Rectal smooth muscle tissue (tissue), 1 donor: Measurements from ENCODE around the gene STK32B.
"Not testable (repeated sequence)": the region's sequence is repeated elsewhere in the genome, so short reads cannot be mapped to it uniquely, and the experiment has no call there.

ENCODE experiments used
- H3K27ac ChIP-seq: one replicate; pipeline ENCODE4 v1.7.0; 2013; ENCODE audit warnings: low read depth, low read length, inconsistent platforms
- H3K27me3 ChIP-seq: one replicate; pipeline ENCODE4 v1.7.0; 2013; ENCODE audit warnings: low read length; ENCODE audit not compliant: control insufficient read depth, insufficient read depth
- H3K36me3 ChIP-seq: one replicate; pipeline ENCODE4 v1.7.0; 2013; ENCODE audit warnings: low read length; ENCODE audit not compliant: control insufficient read depth, insufficient read depth
- H3K4me1 ChIP-seq: one replicate; pipeline ENCODE4 v1.7.0; 2013; ENCODE audit warnings: low read length; ENCODE audit not compliant: control insufficient read depth, insufficient read depth
- H3K4me3 ChIP-seq: one replicate; pipeline ENCODE4 v1.7.0; 2013; ENCODE audit warnings: low read length
- H3K9ac ChIP-seq: one replicate; pipeline ENCODE4 v1.7.0; 2013; ENCODE audit warnings: low read length

The STK32B gene

GRCh38 chr4:5160668-5161067 is 109.4 kb downstream of the STK32B start:
- no peak overlapping the region for H3K4me3 ChIP-seq
- no peak overlapping the region for H3K27ac ChIP-seq
- H3K36me3 ChIP-seq, result no peaks in the 10 kb centered on the region
- H3K27me3 ChIP-seq, result no peaks in the 10 kb centered on the region
- no peaks in the 10 kb centered on the region for H3K4me1 ChIP-seq
- H3K9ac ChIP-seq, result no peak overlapping the region

- H3K4me3 ChIP-seq, result no peak overlapping the region
- no peaks in the 10 kb centered on the region for H3K36me3 ChIP-seq
- no peak overlapping the region for H3K9ac ChIP-seq
- no peaks in the 10 kb centered on the region for H3K4me1 ChIP-seq
- H3K27ac ChIP-seq, result no peak overlapping the region
- no peaks in the 10 kb centered on the region for H3K27me3 ChIP-seq
These were observed 111.7 kb downstream of the STK32B start for GRCh38 chr4:5162909-5163508.

- no peak overlapping the region for H3K9ac ChIP-seq
- H3K4me1 ChIP-seq, result no peaks in the 10 kb centered on the region
- no peak overlapping the region for H3K4me3 ChIP-seq
- no peak overlapping the region for H3K27ac ChIP-seq
- H3K27me3 ChIP-seq, result no peaks in the 10 kb centered on the region
- no peaks in the 10 kb centered on the region for H3K36me3 ChIP-seq
These were observed 113.1 kb downstream of the STK32B start for GRCh38 chr4:5164221-5164912.

DNA sequence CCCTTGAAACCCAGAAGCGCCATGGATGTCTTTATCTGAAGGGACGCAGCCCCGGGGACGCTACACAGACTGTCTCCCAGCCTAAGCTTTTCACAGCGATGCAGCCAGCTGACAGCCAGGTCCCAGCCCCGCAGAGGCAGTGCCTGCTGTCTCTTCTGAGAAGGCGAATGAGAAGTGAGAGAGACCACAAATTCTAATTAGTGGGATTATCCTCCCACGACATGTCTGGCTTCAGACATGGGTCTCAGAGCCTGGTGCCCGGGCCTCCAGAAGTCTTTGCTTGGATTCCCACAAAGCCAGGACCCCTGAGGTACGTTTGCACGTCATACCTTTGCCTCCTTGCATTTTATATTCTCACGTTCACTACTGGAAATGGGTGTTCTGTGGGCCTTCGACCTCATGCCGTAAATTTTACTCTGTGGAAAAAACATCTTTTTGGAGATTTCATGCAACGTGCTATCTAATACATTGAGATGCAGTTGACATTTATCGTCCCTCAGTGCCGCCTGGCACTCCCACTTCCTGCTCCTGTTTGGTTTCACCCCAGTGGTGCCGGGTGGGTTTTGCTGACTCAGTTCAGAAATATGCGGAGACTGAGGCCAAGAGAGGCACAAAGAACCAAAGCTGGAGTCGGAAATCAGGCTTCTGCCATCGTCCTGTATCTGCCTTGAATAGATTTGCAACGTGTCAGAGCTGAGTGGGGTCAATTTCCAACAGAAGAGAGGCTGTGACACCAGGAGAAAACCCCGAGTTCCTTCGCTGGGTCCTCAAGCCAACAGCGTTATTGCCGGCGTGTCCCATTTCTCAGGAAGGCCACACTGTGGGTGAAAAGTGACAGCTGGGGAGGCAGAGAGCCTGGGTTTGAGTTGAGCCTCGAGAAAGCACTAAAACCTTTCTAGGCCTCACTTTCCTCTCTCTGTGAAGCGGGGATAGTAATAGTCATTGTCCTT is 114.4 kb downstream of the STK32B start:
- Histone ChIP-seq H3K4me3 (no peak overlapping the region), H3K9ac (no peak overlapping the region), H3K27ac (no peak overlapping the region), H3K4me1 (no peaks in the 10 kb centered on the region), H3K27me3 (no peaks in the 10 kb centered on the region), H3K36me3 (no peaks in the 10 kb centered on the region)

DNA sequence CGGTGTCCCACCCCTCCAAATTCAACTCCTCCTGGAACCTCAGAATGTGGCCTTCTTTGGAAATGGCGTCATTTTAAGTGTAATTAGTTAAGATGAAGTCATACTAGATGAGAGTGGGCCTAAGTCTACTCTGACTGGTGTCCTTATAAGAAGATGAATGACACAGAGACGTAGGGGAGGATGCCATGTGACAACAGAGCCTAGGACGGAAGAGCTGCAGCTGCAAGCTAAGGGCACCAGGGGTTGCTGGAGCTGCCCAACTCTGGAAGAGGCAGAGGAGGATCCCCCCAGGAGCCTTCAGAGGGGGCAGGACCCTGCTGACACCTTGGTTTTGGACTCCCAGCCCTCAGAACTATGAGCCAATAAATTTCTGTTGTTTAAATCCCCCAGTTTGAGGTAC is 115.1 kb downstream of the STK32B start:
- Histone ChIP-seq H3K4me1 (no peaks in the 10 kb centered on the region), H3K4me3 (no peak overlapping the region), H3K27me3 (no peaks in the 10 kb centered on the region), H3K27ac (no peak overlapping the region), H3K36me3 (no peaks in the 10 kb centered on the region), H3K9ac (no peak overlapping the region)

DNA sequence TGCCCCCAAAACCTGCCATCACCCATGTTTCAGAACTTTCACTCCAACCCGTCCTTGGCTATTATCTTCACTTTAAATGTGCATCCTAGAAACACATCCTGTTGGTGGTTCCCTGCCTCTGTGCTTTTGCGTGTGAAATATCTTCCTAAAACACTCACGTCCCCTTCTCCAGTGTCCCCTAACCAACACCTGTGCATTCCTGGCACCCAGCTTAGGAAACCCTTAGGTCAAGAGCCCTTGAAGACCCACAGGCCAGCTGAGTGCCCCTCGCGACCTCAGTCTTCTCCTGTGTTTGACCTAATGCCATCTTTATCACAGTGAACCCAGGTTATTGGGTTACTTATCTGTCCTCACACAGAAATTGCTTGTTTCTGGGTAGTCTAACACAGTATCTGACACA is 117.6 kb downstream of the STK32B start:
- no peak overlapping the region for H3K9ac ChIP-seq
- H3K4me3 ChIP-seq, result no peak overlapping the region
- H3K36me3 ChIP-seq, result no peaks in the 10 kb centered on the region
- H3K27ac ChIP-seq, result no peak overlapping the region
- H3K27me3 ChIP-seq, result no peaks in the 10 kb centered on the region
- no peaks in the 10 kb centered on the region for H3K4me1 ChIP-seq

DNA sequence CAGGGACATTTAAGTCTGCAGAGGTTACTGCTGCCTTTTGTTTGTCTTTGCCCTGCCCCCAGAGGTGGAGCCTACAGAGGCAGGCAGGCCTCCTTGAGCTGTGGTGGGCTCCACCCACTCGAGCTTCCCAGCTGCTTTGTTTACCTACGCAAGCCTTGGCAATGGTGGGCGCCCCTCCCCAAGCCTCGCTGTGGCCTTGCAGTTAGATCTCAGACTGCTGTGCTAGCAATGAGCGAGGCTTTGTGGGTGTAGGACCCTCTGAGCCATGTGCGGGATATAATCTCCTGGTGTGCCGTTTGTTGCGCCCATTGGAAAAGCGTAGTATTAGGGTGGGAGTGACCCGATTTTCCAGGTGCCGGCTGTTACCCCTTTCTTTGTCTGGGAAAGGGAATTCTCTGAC is 124.6 kb downstream of the STK32B start:
- H3K27me3 ChIP-seq, H3K27ac ChIP-seq, H3K4me1 ChIP-seq, H3K4me3 ChIP-seq, H3K9ac ChIP-seq, H3K36me3 ChIP-seq: not testable (repeated sequence)

DNA sequence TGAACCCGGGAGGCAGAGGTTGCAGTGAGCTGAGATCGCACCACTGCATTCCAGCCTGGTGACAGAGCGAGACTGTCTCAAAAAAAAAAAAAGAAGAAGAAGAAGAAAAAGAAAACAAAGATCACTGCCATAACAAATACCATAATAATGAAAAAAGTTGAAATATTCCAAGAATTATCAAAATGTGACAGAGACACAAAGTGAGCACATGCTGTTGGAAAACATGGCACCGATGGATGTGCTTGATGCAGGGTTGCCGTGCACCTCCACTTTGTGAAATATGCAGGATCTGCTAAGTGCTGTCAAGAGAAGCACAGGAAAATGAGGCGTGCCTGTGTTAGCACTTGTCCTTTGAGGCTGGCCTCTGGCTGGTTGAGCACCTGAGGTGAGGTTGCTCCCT is 133.3 kb downstream of the STK32B start:
- H3K27me3 ChIP-seq, result no peaks in the 10 kb centered on the region
- no peaks in the 10 kb centered on the region for H3K36me3 ChIP-seq
- no peak overlapping the region for H3K9ac ChIP-seq
- H3K4me1 ChIP-seq, result no peaks in the 10 kb centered on the region
- no peak overlapping the region for H3K4me3 ChIP-seq
- no peak overlapping the region for H3K27ac ChIP-seq

DNA sequence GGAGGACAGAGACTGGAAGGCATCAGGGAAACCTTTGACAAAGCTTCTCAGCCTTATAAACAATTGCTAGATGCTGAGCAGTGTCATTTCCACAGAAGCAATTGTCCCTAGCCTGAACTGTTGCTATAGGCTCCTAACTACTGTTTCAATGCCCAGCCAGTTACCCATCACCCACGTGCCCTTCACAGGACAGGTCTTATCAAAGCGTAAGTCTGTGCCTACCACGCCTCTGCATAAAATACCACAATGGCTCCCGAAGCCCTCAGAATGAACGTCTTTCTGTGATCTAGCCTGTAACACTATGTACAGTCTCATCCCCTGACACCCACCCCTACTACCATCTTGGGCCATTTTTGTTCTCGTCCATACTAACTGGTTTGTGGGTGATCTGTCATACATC is 134.3 kb downstream of the STK32B start:
- H3K27ac ChIP-seq, result no peak overlapping the region
- no peaks in the 10 kb centered on the region for H3K4me1 ChIP-seq
- H3K4me3 ChIP-seq, result no peak overlapping the region
- no peak overlapping the region for H3K9ac ChIP-seq
- no peaks in the 10 kb centered on the region for H3K27me3 ChIP-seq
- no peaks in the 10 kb centered on the region for H3K36me3 ChIP-seq

DNA sequence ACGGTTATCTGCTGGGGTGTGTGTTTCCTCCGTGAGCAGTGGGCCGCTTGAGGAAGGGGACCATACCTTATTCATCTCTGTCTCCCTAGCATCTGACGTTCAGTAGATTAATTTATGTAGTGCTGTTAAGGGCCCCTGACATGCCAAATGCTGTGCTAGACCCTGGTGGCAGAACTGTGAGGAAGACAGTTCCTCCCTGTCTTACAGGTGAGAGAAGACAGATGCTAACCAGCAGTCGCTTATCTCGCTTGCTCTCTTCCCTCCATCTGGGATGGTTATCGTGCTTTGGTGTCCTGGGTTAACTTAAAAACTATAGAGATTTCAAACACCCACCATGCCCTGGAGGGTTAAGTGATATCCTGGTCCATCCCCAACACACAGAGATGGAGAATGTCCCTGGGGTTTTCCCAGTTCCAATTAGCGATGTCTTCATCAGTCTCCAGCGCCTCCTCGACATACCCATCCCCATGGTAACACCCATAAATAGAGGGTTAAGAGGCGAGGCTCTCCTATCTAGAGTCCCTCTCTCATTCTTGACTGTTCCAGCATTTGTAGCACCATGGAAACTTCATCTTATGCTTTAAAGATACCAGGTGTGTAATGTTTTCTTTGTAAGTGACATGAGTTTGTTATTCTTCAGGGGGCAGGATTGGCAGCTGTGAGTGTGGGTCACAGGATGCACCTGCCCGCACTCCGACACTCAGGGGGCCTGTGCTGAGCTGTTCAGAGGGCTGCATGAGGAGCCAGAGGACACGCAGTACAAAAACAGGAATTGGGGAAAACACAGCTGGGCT is 135.2 kb downstream of the STK32B start:
- H3K27ac ChIP-seq, result no peak overlapping the region

GRCh38 chr4:5188130-5188529 is 136.8 kb downstream of the STK32B start:
- H3K4me3 ChIP-seq, result no peak overlapping the region
- H3K4me1 ChIP-seq, result no peaks in the 10 kb centered on the region
- no peak overlapping the region for H3K27ac ChIP-seq
- H3K27me3 ChIP-seq, result no peaks in the 10 kb centered on the region
- no peaks in the 10 kb centered on the region for H3K36me3 ChIP-seq
- no peak overlapping the region for H3K9ac ChIP-seq

More for the DNA sequence above, 135.2 kb downstream of the STK32B start:
- Histone ChIP-seq H3K27me3 (no peaks in the 10 kb centered on the region), H3K36me3 (no peaks in the 10 kb centered on the region), H3K4me1 (no peaks in the 10 kb centered on the region), H3K4me3 (no peak overlapping the region), H3K9ac (no peak overlapping the region)

- no peaks in the 10 kb centered on the region for H3K27me3 ChIP-seq
- no peaks in the 10 kb centered on the region for H3K4me1 ChIP-seq
- H3K9ac ChIP-seq, result no peak overlapping the region
- H3K36me3 ChIP-seq, result no peaks in the 10 kb centered on the region
- no peak overlapping the region for H3K4me3 ChIP-seq
- H3K27ac ChIP-seq, result no peak overlapping the region
These were observed 140.6 kb downstream of the STK32B start for GRCh38 chr4:5191831-5192230.
